WTC11 (cell line): ENCODE results near the gene ITGA5.

Experiments
- NFYB ChIP-seq: sonication (generic); formaldehyde crosslinking; conservative IDR thresholded peaks from 2 replicates; pipeline ENCODE4 v1.8.0; 2022; ENCODE audit warnings: low read depth, missing genetic modification reagents
- SMAD4 ChIP-seq: sonication (generic); formaldehyde crosslinking; IDR thresholded peaks from 2 replicates; pipeline ENCODE4 v1.8.0; 2022; ENCODE audit warnings: mild to moderate bottlenecking, missing genetic modification reagents
- TEAD4 ChIP-seq: sonication (generic); formaldehyde crosslinking; IDR thresholded peaks from 2 replicates; pipeline ENCODE4 v1.8.0; 2022; ENCODE audit warnings: mild to moderate bottlenecking, missing genetic modification reagents

DNA sequence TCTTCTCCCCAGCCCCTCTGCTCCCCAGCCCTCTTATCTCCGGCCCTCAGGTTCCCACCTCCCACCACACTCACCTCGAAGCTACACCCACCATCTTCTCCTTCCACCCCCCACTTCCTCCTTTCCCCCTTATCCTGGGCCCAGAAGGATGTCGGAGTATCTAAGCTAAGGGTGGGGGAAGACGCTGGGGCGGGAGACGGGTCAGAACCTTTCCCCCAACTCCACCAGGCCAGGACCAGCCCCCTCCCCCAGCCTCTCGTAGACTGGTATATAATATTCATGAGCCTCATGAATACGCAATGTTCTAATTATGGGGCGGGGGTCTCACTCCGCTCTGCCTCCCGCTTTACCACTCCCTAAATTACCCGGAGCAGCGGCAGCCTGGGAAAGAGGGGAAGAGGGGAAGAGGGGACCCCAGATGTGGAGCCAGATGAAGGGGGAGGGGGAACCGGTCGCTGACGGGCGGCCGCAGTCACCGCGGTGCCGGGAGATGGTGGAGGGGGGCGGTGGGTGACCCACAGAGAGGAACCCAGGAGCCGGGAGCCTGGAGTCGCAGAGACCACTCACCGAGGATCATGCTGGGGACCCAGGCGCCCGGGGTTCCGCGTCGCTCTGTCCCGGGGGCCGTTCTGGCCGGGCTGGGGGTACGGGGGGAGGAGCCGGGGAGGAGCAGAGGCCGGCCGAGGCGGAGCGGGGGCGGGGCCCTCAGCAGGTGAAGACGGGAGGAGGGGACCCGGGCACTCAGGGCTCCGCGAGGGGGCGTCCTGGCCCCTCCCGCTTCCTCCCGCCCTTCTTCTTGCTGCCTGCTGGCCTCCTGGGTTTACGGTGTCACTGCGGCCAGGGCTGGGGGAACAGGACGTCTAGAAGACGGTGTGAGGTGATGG, 28.2 kb downstream of the ITGA5 start:
- no peak for TF ChIP-seq NFYB
- TF ChIP-seq TEAD4 (CRISPR knock-in tag): no peak
- TF ChIP-seq SMAD4 (CRISPR knock-in tag): no peak
